HEK293 (cell line): ENCODE results near the gene CACNA1F.

Experiments used
- KLF8 ChIP-seq: fragments of 450-650 bp; formaldehyde crosslinking; IDR thresholded peaks from 2 replicates; pipeline ENCODE4 v1.5.1; 2016; ENCODE audit warnings: missing biosample characterization, missing genetic modification characterization
- SP7 ChIP-seq: fragments of 450-650 bp; formaldehyde crosslinking; IDR thresholded peaks from 2 replicates; pipeline ENCODE4 v1.5.1; 2016; ENCODE audit warnings: missing biosample characterization, missing genetic modification characterization
- ZBTB17 ChIP-seq: fragments of 450-650 bp; formaldehyde crosslinking; IDR thresholded peaks from 2 replicates; pipeline ENCODE4 v1.5.1; 2016; ENCODE audit warnings: missing biosample characterization, missing genetic modification characterization
- ZNF2 ChIP-seq: fragments of 450-650 bp; formaldehyde crosslinking; IDR thresholded peaks from 2 replicates; pipeline ENCODE4 v1.5.1; 2016; ENCODE audit warnings: missing biosample characterization, missing genetic modification characterization
- ZNF223 ChIP-seq: fragments of 450-650 bp; formaldehyde crosslinking; IDR thresholded peaks from 2 replicates; pipeline ENCODE4 v1.5.1; 2016; ENCODE audit warnings: missing biosample characterization, missing genetic modification characterization
- ZNF239 ChIP-seq: fragments of 450-650 bp; formaldehyde crosslinking; IDR thresholded peaks from 2 replicates; pipeline ENCODE4 v1.5.1; 2016; ENCODE audit warnings: missing biosample characterization, missing genetic modification characterization
- ZNF292 ChIP-seq: fragments of 450-650 bp; formaldehyde crosslinking; IDR thresholded peaks from 2 replicates; pipeline ENCODE4 v1.5.1; 2016; ENCODE audit warnings: low read depth, missing biosample characterization, missing genetic modification characterization, borderline replicate concordance
- ZNF324 ChIP-seq: fragments of 450-650 bp; formaldehyde crosslinking; IDR thresholded peaks from 2 replicates; pipeline ENCODE4 v1.5.1; 2016; ENCODE audit warnings: missing biosample characterization, missing genetic modification characterization
- ZNF529 ChIP-seq: fragments of 450-650 bp; formaldehyde crosslinking; IDR thresholded peaks from 2 replicates; pipeline ENCODE4 v1.5.1; 2017; ENCODE audit warnings: missing genetic modification characterization, missing biosample characterization; ENCODE audit not compliant: insufficient replicate concordance
- ZNF530 ChIP-seq: fragments of 450-650 bp; formaldehyde crosslinking; IDR thresholded peaks from 2 replicates; pipeline ENCODE4 v1.5.1; 2016; ENCODE audit warnings: low read depth, missing biosample characterization, missing genetic modification characterization
- ZNF664 ChIP-seq: fragments of 450-650 bp; formaldehyde crosslinking; IDR thresholded peaks from 2 replicates; pipeline ENCODE4 v1.5.1; 2016; ENCODE audit warnings: missing biosample characterization, missing genetic modification characterization
- ZNF76 ChIP-seq: fragments of 450-650 bp; formaldehyde crosslinking; IDR thresholded peaks from 2 replicates; pipeline ENCODE4; 2016; ENCODE audit warnings: low read depth, missing biosample characterization, missing genetic modification characterization, borderline replicate concordance
- ZNF777 ChIP-seq: fragments of 450-650 bp; formaldehyde crosslinking; IDR thresholded peaks from 2 replicates; pipeline ENCODE4 v1.5.1; 2017; ENCODE audit warnings: missing biosample characterization, missing genetic modification characterization, borderline replicate concordance
- ZNF792 ChIP-seq: fragments of 450-650 bp; formaldehyde crosslinking; IDR thresholded peaks from 2 replicates; pipeline ENCODE4 v1.5.1; 2016; ENCODE audit warnings: missing biosample characterization, missing genetic modification characterization
- TF ChIP-seq, protein P1 (sequence below): fragments of 450-650 bp; formaldehyde crosslinking; IDR thresholded peaks from 2 replicates; pipeline ENCODE4 v1.5.1; 2016; ENCODE audit warnings: missing biosample characterization, missing genetic modification characterization
- TF ChIP-seq, protein P2 (sequence below): fragments of 450-650 bp; formaldehyde crosslinking; IDR thresholded peaks from 2 replicates; pipeline ENCODE4 v1.5.1; 2016; ENCODE audit warnings: missing biosample characterization, missing genetic modification characterization
- TF ChIP-seq, protein P3 (sequence below): fragments of 450-650 bp; formaldehyde crosslinking; IDR thresholded peaks from 2 replicates; pipeline ENCODE4 v1.5.1; 2016; ENCODE audit warnings: missing biosample characterization, missing genetic modification characterization
- TF ChIP-seq, protein P4 (sequence below): fragments of 450-650 bp; formaldehyde crosslinking; IDR thresholded peaks from 2 replicates; pipeline ENCODE4 v1.5.1; 2017; ENCODE audit warnings: missing biosample characterization, mild to moderate bottlenecking, missing genetic modification characterization, moderate library complexity
- TF ChIP-seq, protein P5 (sequence below): fragments of 450-650 bp; formaldehyde crosslinking; IDR thresholded peaks from 2 replicates; pipeline ENCODE4 v1.5.1; 2016; ENCODE audit warnings: missing biosample characterization, missing genetic modification characterization
- TF ChIP-seq, protein P6 (sequence below): fragments of 450-650 bp; formaldehyde crosslinking; IDR thresholded peaks from 2 replicates; pipeline ENCODE4 v1.5.1; 2016; ENCODE audit warnings: missing biosample characterization, missing genetic modification characterization

CACNA1F gene

DNA sequence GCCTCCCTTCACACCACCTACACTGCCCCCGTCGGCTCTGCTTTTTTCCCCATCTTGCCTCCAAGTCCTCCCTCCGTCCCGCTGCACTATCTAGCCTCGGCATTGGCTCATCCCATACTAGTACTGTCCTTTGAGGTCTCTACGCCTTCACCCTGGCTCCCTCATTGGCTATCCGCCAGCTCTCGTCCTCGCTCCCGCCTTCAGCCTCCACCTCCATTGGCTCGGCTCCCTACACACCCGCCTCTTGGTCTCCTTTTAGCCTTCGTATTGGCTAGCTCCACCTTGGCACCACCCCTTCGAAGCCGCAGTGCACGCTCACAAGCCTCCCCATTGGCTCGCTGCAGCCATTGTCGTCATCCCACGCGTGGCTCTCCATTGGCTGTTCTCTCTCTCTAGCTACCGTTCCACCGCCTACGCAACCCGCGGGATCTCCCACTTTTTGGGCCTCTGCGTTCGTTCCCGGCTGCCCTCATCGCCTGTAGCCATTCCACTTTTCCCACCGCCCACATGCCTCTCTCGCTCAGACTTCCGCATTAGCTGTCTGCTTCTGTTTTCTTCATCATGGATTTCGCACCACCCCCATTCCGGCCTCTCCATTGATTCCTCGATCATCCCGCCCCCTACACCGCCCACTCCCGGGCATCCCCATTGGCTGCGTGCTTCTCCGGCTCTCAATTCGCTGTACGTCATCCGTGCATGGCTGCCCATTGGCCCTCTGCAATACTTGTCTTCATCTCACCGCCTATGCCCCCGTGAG, 36.0 kb upstream of the CACNA1F start (continued):
- TF ChIP-seq ZNF2 (no peak), ZNF777 (no peak), ZNF529 (tag by site-specific recombination) (no peak), ZNF76 (tag by site-specific recombination) (peak; percentile 73; the same call in 1 of the 2 replicates), ZNF239 (tag by site-specific recombination) (no peak), ZBTB17 (tag by site-specific recombination) (peak; percentile 80), ZNF324 (tag by site-specific recombination) (0 out of 2 replicates have a peak, but pooled peaks have one; percentile 44), ZNF530 (no peak), ZNF292 (no peak), ZNF664 (tag by site-specific recombination) (no peak), ZNF792 (no peak), SP7 (tag by site-specific recombination) (peak; percentile 45), KLF8 (tag by site-specific recombination) (0 out of 2 replicates have a peak, but pooled peaks have one; percentile 31), ZNF223 (tag by site-specific recombination) (no peak)
- TF ChIP-seq, protein P1, sequence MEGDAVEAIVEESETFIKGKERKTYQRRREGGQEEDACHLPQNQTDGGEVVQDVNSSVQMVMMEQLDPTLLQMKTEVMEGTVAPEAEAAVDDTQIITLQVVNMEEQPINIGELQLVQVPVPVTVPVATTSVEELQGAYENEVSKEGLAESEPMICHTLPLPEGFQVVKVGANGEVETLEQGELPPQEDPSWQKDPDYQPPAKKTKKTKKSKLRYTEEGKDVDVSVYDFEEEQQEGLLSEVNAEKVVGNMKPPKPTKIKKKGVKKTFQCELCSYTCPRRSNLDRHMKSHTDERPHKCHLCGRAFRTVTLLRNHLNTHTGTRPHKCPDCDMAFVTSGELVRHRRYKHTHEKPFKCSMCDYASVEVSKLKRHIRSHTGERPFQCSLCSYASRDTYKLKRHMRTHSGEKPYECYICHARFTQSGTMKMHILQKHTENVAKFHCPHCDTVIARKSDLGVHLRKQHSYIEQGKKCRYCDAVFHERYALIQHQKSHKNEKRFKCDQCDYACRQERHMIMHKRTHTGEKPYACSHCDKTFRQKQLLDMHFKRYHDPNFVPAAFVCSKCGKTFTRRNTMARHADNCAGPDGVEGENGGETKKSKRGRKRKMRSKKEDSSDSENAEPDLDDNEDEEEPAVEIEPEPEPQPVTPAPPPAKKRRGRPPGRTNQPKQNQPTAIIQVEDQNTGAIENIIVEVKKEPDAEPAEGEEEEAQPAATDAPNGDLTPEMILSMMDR, result no peak
- TF ChIP-seq, protein P2, sequence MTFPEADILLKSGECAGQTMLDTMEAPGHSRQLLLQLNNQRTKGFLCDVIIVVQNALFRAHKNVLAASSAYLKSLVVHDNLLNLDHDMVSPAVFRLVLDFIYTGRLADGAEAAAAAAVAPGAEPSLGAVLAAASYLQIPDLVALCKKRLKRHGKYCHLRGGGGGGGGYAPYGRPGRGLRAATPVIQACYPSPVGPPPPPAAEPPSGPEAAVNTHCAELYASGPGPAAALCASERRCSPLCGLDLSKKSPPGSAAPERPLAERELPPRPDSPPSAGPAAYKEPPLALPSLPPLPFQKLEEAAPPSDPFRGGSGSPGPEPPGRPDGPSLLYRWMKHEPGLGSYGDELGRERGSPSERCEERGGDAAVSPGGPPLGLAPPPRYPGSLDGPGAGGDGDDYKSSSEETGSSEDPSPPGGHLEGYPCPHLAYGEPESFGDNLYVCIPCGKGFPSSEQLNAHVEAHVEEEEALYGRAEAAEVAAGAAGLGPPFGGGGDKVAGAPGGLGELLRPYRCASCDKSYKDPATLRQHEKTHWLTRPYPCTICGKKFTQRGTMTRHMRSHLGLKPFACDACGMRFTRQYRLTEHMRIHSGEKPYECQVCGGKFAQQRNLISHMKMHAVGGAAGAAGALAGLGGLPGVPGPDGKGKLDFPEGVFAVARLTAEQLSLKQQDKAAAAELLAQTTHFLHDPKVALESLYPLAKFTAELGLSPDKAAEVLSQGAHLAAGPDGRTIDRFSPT (tag by site-specific recombination), result peak; percentile 58; the same call in 1 of the 2 replicates
- TF ChIP-seq, protein P3, sequence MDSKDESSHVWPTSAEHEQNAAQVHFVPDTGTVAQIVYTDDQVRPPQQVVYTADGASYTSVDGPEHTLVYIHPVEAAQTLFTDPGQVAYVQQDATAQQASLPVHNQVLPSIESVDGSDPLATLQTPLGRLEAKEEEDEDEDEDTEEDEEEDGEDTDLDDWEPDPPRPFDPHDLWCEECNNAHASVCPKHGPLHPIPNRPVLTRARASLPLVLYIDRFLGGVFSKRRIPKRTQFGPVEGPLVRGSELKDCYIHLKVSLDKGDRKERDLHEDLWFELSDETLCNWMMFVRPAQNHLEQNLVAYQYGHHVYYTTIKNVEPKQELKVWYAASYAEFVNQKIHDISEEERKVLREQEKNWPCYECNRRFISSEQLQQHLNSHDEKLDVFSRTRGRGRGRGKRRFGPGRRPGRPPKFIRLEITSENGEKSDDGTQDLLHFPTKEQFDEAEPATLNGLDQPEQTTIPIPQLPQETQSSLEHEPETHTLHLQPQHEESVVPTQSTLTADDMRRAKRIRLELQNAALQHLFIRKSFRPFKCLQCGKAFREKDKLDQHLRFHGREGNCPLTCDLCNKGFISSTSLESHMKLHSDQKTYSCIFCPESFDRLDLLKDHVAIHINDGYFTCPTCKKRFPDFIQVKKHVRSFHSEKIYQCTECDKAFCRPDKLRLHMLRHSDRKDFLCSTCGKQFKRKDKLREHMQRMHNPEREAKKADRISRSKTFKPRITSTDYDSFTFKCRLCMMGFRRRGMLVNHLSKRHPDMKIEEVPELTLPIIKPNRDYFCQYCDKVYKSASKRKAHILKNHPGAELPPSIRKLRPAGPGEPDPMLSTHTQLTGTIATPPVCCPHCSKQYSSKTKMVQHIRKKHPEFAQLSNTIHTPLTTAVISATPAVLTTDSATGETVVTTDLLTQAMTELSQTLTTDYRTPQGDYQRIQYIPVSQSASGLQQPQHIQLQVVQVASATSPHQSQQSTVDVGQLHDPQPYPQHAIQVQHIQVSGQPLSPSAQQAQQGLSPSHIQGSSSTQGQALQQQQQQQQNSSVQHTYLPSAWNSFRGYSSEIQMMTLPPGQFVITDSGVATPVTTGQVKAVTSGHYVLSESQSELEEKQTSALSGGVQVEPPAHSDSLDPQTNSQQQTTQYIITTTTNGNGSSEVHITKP (tag by site-specific recombination), result peak; percentile 99
- TF ChIP-seq, protein P4, sequence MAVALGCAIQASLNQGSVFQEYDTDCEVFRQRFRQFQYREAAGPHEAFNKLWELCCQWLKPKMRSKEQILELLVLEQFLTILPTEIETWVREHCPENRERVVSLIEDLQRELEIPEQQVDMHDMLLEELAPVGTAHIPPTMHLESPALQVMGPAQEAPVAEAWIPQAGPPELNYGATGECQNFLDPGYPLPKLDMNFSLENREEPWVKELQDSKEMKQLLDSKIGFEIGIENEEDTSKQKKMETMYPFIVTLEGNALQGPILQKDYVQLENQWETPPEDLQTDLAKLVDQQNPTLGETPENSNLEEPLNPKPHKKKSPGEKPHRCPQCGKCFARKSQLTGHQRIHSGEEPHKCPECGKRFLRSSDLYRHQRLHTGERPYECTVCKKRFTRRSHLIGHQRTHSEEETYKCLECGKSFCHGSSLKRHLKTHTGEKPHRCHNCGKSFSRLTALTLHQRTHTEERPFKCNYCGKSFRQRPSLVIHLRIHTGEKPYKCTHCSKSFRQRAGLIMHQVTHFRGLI, result no peak
- TF ChIP-seq, protein P5, sequence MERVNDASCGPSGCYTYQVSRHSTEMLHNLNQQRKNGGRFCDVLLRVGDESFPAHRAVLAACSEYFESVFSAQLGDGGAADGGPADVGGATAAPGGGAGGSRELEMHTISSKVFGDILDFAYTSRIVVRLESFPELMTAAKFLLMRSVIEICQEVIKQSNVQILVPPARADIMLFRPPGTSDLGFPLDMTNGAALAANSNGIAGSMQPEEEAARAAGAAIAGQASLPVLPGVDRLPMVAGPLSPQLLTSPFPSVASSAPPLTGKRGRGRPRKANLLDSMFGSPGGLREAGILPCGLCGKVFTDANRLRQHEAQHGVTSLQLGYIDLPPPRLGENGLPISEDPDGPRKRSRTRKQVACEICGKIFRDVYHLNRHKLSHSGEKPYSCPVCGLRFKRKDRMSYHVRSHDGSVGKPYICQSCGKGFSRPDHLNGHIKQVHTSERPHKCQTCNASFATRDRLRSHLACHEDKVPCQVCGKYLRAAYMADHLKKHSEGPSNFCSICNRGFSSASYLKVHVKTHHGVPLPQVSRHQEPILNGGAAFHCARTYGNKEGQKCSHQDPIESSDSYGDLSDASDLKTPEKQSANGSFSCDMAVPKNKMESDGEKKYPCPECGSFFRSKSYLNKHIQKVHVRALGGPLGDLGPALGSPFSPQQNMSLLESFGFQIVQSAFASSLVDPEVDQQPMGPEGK (tag by site-specific recombination), result peak; percentile 60
- TF ChIP-seq, protein P6, sequence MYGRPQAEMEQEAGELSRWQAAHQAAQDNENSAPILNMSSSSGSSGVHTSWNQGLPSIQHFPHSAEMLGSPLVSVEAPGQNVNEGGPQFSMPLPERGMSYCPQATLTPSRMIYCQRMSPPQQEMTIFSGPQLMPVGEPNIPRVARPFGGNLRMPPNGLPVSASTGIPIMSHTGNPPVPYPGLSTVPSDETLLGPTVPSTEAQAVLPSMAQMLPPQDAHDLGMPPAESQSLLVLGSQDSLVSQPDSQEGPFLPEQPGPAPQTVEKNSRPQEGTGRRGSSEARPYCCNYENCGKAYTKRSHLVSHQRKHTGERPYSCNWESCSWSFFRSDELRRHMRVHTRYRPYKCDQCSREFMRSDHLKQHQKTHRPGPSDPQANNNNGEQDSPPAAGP (tag by site-specific recombination), result no peak
